ENCODE results near the gene WDR83.

WDR83 gene

DNA sequence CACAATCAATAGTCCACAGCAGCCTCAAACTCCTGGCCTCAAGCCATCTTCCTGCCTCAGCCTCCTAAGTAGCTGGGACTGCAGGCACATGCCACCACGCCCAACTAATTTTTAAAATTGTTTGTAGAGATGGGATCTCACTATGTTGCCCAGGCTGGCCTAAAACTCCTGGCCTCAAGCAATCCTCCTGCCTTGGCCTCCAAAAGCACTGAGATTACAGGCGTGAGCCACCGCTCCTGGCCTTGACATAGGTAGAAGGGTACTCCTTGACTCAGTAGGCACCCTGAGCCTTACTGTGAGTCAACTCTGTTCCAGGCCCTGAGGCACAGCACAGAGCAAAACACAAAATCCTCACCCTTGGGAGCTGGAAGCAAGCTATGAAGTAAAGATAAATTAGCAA, 49.3 kb downstream of the WDR83 start:
- no peak for DNase-seq (ENCODE audit: low read depth in 2 of 2)

DNA sequence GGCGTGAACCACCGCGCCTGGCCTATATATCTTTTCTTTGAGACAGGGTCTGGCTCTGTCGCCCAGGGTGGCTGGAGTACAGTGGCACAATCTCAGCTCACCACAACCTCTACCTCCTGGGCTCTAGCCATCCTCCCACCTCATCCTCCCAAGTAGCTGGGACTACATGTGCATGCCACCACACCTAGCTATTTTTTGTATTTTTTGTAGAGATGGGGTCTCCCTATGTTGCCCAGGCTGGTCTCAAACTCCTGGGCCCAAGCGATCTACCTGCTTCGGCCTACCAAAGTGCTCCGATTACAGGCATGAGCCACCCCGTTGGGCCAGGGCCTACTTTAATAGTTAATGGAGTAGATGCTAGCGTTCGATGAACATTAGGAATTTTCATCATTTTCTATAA, 53.7 kb downstream of the WDR83 start:
- DNase-seq (ENCODE audit: low read depth in 2 of 2): no peak

GRCh38 chr19:12720851-12721655, 54.4 kb downstream of the WDR83 start:
- DNase-seq (ENCODE audit: low read depth in 2 of 2): no peak

DNA sequence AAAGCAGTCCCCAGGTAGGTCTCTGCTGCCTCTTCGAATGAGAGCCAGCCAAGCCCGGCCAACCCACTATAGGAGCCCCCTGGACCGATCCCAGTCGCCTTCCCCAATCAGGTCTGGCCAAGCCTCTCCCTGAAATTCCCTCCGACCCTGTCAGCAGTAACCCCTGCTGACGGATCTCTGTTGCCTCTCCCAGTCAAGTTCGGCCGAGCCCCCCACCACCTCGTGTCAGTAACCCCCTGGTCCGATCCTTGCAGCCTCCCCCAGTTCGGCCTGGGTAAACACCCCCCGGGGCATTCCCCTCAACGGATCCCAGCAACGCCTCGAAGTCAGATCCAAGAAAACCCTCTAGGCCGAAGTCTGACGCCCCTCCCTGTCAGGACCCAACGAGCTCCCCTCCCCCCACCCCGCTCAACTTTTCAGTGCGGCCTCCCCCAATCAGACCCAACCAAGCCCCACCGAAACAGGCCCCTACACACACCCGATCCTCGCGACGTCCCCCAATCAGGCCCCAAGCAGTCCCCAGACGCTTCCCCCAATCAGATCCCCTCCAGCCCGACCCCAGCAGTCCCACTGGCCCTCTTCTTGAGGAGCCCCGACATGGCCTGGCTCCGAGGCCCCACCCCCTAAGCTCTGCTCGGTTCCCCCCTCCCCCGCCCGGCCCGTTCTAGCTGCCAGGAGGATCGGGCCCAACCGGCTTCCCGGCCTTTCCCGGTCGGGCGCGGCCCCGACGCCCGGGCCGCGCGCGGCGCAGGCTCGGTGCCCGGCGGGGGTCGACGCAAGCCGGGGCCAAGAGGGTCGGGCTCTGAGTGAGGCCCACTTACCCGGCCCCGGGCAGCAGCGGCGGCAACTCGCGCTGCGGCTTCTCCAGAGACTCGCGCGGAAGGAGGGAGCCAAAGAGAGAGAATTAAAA, 55.3 kb downstream of the WDR83 start:
- no peak for DNase-seq (ENCODE audit: low read depth in 2 of 2)

DNA sequence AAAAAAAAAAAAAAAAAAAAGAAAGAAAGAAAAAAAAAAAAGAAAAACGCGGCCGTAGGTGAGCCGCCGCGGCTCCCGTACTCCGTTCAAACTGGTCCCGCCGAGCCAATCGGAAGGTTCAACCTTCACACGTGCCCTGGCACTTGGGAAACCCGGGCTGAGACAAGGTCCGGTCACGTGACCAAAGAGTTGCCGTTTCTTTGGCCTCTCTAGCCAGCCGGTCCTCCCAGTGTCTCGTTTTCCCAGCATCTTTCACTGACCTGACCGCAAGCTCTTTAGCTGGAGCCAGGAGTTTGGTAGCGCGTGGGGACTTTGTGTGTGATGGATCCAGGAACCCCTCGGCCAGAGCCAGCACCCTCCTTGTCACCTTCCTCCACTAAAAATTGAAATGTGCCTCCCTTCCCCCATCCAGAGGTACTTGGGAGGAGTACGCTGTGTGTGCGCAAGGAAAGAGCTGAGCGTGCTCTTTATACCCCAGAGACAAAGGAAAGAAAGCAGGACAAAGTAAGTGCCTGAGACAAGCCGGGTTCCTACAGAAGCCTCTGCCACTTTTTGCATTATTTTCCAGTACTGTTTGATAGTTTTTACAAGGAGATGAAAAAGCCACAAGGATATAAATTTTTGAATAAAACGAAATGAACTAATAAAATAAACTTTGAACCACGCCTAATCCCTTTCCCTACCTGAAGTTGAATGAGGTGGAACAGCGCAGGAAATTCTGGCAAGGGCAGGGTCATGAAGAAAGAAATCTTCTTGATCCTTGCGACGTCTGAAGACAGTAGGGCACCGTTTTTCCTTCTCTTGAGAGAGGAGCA, 56.2 kb downstream of the WDR83 start:
- DNase-seq (ENCODE audit: low read depth in 2 of 2): peak; percentile 71 to 85

- DNase-seq (ENCODE audit: low read depth in 2 of 2): no peak
These were observed 56.7 kb downstream of the WDR83 start for GRCh38 chr19:12723381-12723640.

- DNase-seq (ENCODE audit: low read depth in 2 of 2): peak in 1 of 2 donors; percentile 54
These were observed 57.2 kb downstream of the WDR83 start, which contains the start of gene TNPO2 for GRCh38 chr19:12723641-12724426. TSS of gene TNPO2 (minus strand) at chr19:12723932. CDS start at chr19:12720977, 2,955 bp downstream.

Data from stimulated activated CD4-positive, alpha-beta T cell treated with anti-CD3 and anti-CD28 coated beads, Interleukin-1b, Interleukin-23, amount 100 ng/mL, for 1 hour (primary cell).